Stomach (tissue), 9 donors: Measurements from ENCODE around the gene SLC41A3. TPM values are rescaled to one million over a fixed set of nuclear protein-coding genes. Genes with fewer than 3 reads are reported as not detected.

Source experiments
- DNase-seq, 2 donors: peaks; one replicate each; pipeline versions ENCODE4 v3.0.0 to v3.0.0-alpha.2; 2013 to 2019
- H3K27ac ChIP-seq, 5 donors: fragments of 200-600 bp in 4 of 5; sonication (generic) in 4 of 5; one replicate each; pipeline ENCODE4 v1.5.1; 2013 to 2019; ENCODE audit warnings: mild to moderate bottlenecking in 1 of 5, moderate library complexity in 1 of 5
- H3K27me3 ChIP-seq, 3 donors: fragments of 200-600 bp; sonication (generic); one replicate each; pipeline ENCODE4 v1.5.1; 2017 to 2019; ENCODE audit warnings: mixed run types in 1 of 3
- H3K36me3 ChIP-seq, 4 donors: fragments of 200-600 bp; sonication (generic); 1 replicate in 3 of 4; 2 replicates in 1 of 4; pipeline ENCODE4 v1.5.1; 2016 to 2019
- H3K4me1 ChIP-seq, 4 donors: fragments of 200-600 bp; sonication (generic); one replicate each; pipeline ENCODE4 v1.5.1; 2016 to 2019
- H3K4me3 ChIP-seq, 4 donors: fragments of 200-600 bp; sonication (generic) in 3 of 4; one replicate each; pipeline ENCODE4 v1.5.1; 2016 to 2019; ENCODE audit warnings: mild to moderate bottlenecking in 1 of 4
- H3K9me3 ChIP-seq, 4 donors: fragments of 200-600 bp; sonication (generic); one replicate each; pipeline ENCODE4 v1.5.1; 2016 to 2019
- CTCF ChIP-seq, 7 experiments: fragments of 450-650 bp in 4 of 7; fragments of 200-600 bp in 3 of 7; sonication (generic) in 3 of 7; IDR thresholded peaks; one replicate each; pipeline ENCODE4 v1.5.1; 2016 to 2019; ENCODE audit warnings: antibody characterized with exemption in 7 of 7, control low read depth in 2 of 7, mild to moderate bottlenecking in 1 of 7
- EP300 ChIP-seq: sonication (generic); formaldehyde crosslinking; IDR thresholded peaks from one replicate; pipeline ENCODE4 v1.6.1; 2017; ENCODE audit warnings: antibody characterized with exemption
- POLR2A ChIP-seq, 4 donors: fragments of 450-650 bp; IDR thresholded peaks; one replicate each; pipeline ENCODE4 v1.6.1; 2016; ENCODE audit warnings: antibody characterized with exemption in 4 of 4, control low read depth in 2 of 4, mild to moderate bottlenecking in 1 of 4, moderate library complexity in 1 of 4
- POLR2AphosphoS5 ChIP-seq, 3 donors: sonication (generic); formaldehyde crosslinking; IDR thresholded peaks; one replicate each; pipeline ENCODE4 v1.6.1; 2016; ENCODE audit warnings: antibody characterized with exemption in 3 of 3
- WGBS, 5 donors: extraction: QIAGEN DNeasy Blood & Tissue Kit in 3 of 5; methylation state at CpG; one replicate each; pipeline versions ENCODE4 v1.1.5 to v1.1.7; 2013 to 2018; 5-methylcytosine and 5-hydroxymethylcytosine counted together
- intact Hi-C: fragments of 100-400 bp; cut with DNase I; formaldehyde crosslinking; loops from one replicate; pipeline ENCODE4 v1.15.1; 2023; ENCODE audit warnings: low total_unique reads
- polyA plus RNA-seq, 3 donors: library from polyadenylated mRNA; stranded (reverse); fragments of 200-250 nt; gene quantifications; one replicate each; pipeline ENCODE4 v1.2.3, GENCODE V29; 2013
- total RNA-seq, 5 donors: library from RNA; depleted of rRNA; stranded (reverse); fragments of >200 nt; gene quantifications; one replicate each; pipeline versions ENCODE4 v1.1.0 to v1.2.3, GENCODE V29; 2014 to 2016
- donor health status: healthy with polysubstance abuse.
- donor health status: Bipolar disorder and iron deficiency.
- donor health status: healthy.

Gene SLC41A3
- total and polyA plus RNA-seq, 8 donors = 15.4 to 81.7 (median 27.9) TPM

GRCh38 chr3:126110431-126111125 is 26.7 kb upstream of the SLC41A3 start:
- no peaks in the 10 kb centered on the region for H3K27me3 ChIP-seq
- no peak overlapping the region for H3K27ac ChIP-seq
- no peak overlapping the region for H3K4me3 ChIP-seq
- WGBS, 5 donors = 84 to 90% (median 85%) methylated on average over 11 to 12 of the region's 12 CpGs
- no peaks in the 10 kb centered on the region for H3K4me1 ChIP-seq
- H3K36me3 ChIP-seq = peaks cover 0 to 37% (median 1%) of the 10 kb centered on the region in 4 donors
- TF ChIP-seq EP300 (no peak), CTCF (IDR thresholded peaks at IDR 0.05) (no peak), POLR2A (IDR thresholded peaks at IDR 0.05) (no peak), POLR2AphosphoS5 (IDR thresholded peaks at IDR 0.05) (no peak)
- intact Hi-C loops = no loop called here
- peak in 1 of 2 donors; percentile 11 for DNase-seq
- no peaks in the 10 kb centered on the region for H3K9me3 ChIP-seq

GRCh38 chr3:126109880-126110235 is 25.9 kb upstream of the SLC41A3 start:
- H3K27ac ChIP-seq = no peak overlapping the region
- H3K4me1 ChIP-seq = no peaks in the 10 kb centered on the region
- intact Hi-C loops = no loop called here
- no peaks in the 10 kb centered on the region for H3K9me3 ChIP-seq
- WGBS, 5 donors = 90 to 96% (median 93%) methylated on average over 8 to 10 of the region's 10 CpGs
- peaks cover 0 to 42% (median 4%) of the 10 kb centered on the region in 4 donors for H3K36me3 ChIP-seq
- no peak for DNase-seq
- no peaks in the 10 kb centered on the region for H3K27me3 ChIP-seq
- H3K4me3 ChIP-seq = no peak overlapping the region
- TF ChIP-seq CTCF (IDR thresholded peaks at IDR 0.05) = no peak
- TF ChIP-seq POLR2AphosphoS5 (IDR thresholded peaks at IDR 0.05) = no peak
- TF ChIP-seq EP300 = no peak
- TF ChIP-seq POLR2A (IDR thresholded peaks at IDR 0.05) = no peak

- DNase-seq = no peak
- TF ChIP-seq EP300 = no peak
- TF ChIP-seq CTCF (IDR thresholded peaks at IDR 0.05) = no peak
- no peak for TF ChIP-seq POLR2A (IDR thresholded peaks at IDR 0.05)
- no peak for TF ChIP-seq POLR2AphosphoS5 (IDR thresholded peaks at IDR 0.05)
These were observed 25.4 kb upstream of the SLC41A3 start for GRCh38 chr3:126109146-126109879.

GRCh38 chr3:126108676-126109050 is 24.7 kb upstream of the SLC41A3 start:
- Histone ChIP-seq H3K27me3 (no peaks in the 10 kb centered on the region), H3K27ac (no peak overlapping the region), H3K9me3 (no peaks in the 10 kb centered on the region), H3K4me3 (no peak overlapping the region), H3K36me3 (peaks cover 0 to 50% (median 4%) of the 10 kb centered on the region in 4 donors), H3K4me1 (no peaks in the 10 kb centered on the region)
- DNase-seq = no peak
- TF ChIP-seq POLR2AphosphoS5 (IDR thresholded peaks at IDR 0.05) (no peak), POLR2A (IDR thresholded peaks at IDR 0.05) (no peak), EP300 (no peak), CTCF (IDR thresholded peaks at IDR 0.05) (no peak)
- 82 to 90% (median 84%) methylated on average over 5 of the region's 5 CpGs for WGBS, 5 donors
- intact Hi-C loops = no loop called here

More at GRCh38 chr3:126109146-126109879, 25.4 kb upstream of the SLC41A3 start:
- Histone ChIP-seq H3K36me3 (peaks cover 0 to 44% (median 4%) of the 10 kb centered on the region in 4 donors), H3K4me1 (no peaks in the 10 kb centered on the region), H3K27me3 (no peaks in the 10 kb centered on the region), H3K9me3 (no peaks in the 10 kb centered on the region), H3K4me3 (no peak overlapping the region), H3K27ac (no peak overlapping the region)
- 80 to 94% (median 90%) methylated on average over 12 to 13 of the region's 13 CpGs for WGBS, 5 donors
- intact Hi-C loops = no loop called here
